ENCODE results near the gene FFAR3. TPM values are rescaled to one million over a fixed set of nuclear protein-coding genes. Genes with fewer than 3 reads are reported as not detected.
"Not testable (repeated sequence)": the region's sequence is repeated elsewhere in the genome, so short reads cannot be mapped to it uniquely, and the experiment has no call there.

Gene FFAR3
- total RNA-seq, 2 experiments from 2014 or later, result 4.9 to 5.3 TPM

- H3K4me1 Mint-ChIP-seq (ENCODE audit: low read depth), result peaks cover 7% of the 10 kb centered on the region
- intact Hi-C loops (cut with micrococcal nuclease), result no loop called here
- peaks cover 5% of the 10 kb centered on the region for H3K9me3 Mint-ChIP-seq
- no peak for DNase-seq
- H3K36me3 Mint-ChIP-seq (ENCODE audit: low read depth), result no peaks in the 10 kb centered on the region
- H3K27ac Mint-ChIP-seq, result no peak overlapping the region
- no peak overlapping the region for H3K4me3 Mint-ChIP-seq
- CTCF ChIA-PET, result no interaction called here
- peaks cover 10% of the 10 kb centered on the region for H3K27me3 Mint-ChIP-seq (ENCODE audit: low read depth)
Measured at GRCh38 chr19:35373492-35373891, 15.2 kb downstream of the FFAR3 start.

DNA sequence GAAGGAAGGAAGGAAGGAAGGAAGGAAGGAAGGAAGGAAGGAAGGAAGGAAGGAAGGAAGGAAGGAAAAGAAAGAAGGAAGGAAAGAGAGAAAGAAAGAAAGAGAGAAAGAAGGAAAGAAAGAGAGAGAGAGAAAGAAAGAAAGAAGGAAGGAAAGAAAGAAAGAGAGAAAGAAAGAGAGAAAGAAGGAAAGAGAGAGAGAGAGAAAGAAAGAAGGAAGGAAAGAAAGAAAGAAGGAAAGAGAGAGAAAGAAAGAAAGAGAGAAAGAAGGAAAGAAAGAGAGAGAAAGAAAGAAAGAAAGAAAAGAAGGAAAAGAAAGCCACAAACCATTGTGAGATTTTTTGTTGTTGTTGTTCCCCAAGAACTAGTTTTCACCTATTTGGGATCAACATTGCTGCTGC is 15.8 kb downstream of the FFAR3 start:
- DNase-seq; H3K4me1 Mint-ChIP-seq (ENCODE audit: low read depth); H3K27ac Mint-ChIP-seq; H3K9me3 Mint-ChIP-seq; H3K36me3 Mint-ChIP-seq (ENCODE audit: low read depth); H3K4me3 Mint-ChIP-seq; intact Hi-C loops (cut with micrococcal nuclease): not testable (repeated sequence)
- CTCF ChIA-PET, result interaction anchor here (0.7 to 1.1 kb wide), 2 partner anchors 23 to 121 kb away, joined by 3 to 4 read pairs; no protein-coding TSS in a partner anchor
- peaks cover 10% of the 10 kb centered on the region for H3K27me3 Mint-ChIP-seq (ENCODE audit: low read depth)

DNA sequence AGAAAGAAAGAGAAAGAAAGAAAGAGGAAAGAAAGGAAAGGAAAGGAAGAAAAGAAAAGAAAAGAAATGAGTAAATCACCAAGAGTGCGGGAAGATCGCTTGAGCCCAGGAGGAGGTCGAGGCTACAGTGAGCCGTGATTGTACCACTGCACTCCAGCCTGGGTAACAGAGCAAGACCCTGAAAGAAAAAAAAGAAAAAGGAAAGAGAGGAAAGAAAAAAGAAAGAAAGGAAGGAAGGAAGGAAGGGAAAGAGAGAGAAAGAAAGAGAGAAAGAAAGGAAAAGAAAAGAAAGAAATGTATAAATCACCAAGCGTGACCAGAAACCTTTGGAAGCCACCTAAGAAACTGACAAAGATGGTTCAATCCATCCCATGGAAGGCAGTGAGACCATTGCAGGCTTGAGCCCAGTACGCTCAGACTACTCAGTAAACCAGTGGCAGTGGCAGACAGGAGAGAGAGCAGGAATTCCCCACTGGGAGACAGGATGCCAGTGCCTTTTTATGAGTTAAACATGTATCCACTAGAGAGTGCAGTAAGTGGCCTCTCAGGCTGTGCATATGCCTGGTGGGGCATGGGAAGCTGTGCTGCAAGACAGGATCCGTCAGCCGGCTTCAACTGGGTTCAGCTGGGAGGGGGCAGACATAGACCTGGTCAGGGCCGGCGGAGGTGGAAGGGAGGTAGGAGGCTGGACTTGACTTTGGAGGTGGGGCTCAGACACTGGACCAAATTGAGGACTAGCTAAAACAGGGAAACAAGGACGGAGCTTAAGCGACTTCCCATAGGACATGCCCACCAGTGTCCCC is 17.4 kb downstream of the FFAR3 start:
- peaks cover 8% of the 10 kb centered on the region for H3K27me3 Mint-ChIP-seq (ENCODE audit: low read depth)
- H3K27ac Mint-ChIP-seq, result no peak overlapping the region
- no peaks in the 10 kb centered on the region for H3K9me3 Mint-ChIP-seq
- H3K36me3 Mint-ChIP-seq (ENCODE audit: low read depth), result no peaks in the 10 kb centered on the region
- DNase-seq, result no peak
- H3K4me1 Mint-ChIP-seq (ENCODE audit: low read depth), result peaks cover 7% of the 10 kb centered on the region
- intact Hi-C loops (cut with micrococcal nuclease), result no loop called here
- no peak overlapping the region for H3K4me3 Mint-ChIP-seq
- CTCF ChIA-PET, result interaction anchor here (0.8 kb wide), 1 partner anchor 23 kb away, joined by 3 read pairs; no protein-coding TSS in a partner anchor

- Mint-ChIP-seq H3K4me1 (ENCODE audit: low read depth) (peaks cover 7% of the 10 kb centered on the region), H3K27me3 (ENCODE audit: low read depth) (peaks cover 11% of the 10 kb centered on the region), H3K36me3 (ENCODE audit: low read depth) (no peaks in the 10 kb centered on the region), H3K9me3 (no peaks in the 10 kb centered on the region), H3K4me3 (no peak overlapping the region), H3K27ac (no peak overlapping the region)
- DNase-seq, result no peak
- CTCF ChIA-PET, result interaction anchor here (0.6 to 1.6 kb wide), 3 partner anchors 22 to 218 kb away, joined by 3 to 6 read pairs (median 4); no protein-coding TSS in a partner anchor
- intact Hi-C loops (cut with micrococcal nuclease), result no loop called here
Measured at GRCh38 chr19:35377656-35378055, 19.4 kb downstream of the FFAR3 start.

- intact Hi-C loops (cut with micrococcal nuclease), result no loop called here
- CTCF ChIA-PET, result interaction anchor here (1.6 kb wide), 1 partner anchor 24 kb away, joined by 6 read pairs; no protein-coding TSS in a partner anchor
- H3K27ac Mint-ChIP-seq, result no peak overlapping the region
- DNase-seq, result no peak
- H3K4me3 Mint-ChIP-seq, result no peak overlapping the region
- no peaks in the 10 kb centered on the region for H3K36me3 Mint-ChIP-seq (ENCODE audit: low read depth)
- peaks cover 11% of the 10 kb centered on the region for H3K27me3 Mint-ChIP-seq (ENCODE audit: low read depth)
- H3K9me3 Mint-ChIP-seq, result no peaks in the 10 kb centered on the region
- H3K4me1 Mint-ChIP-seq (ENCODE audit: low read depth), result peaks cover 7% of the 10 kb centered on the region
Measured at GRCh38 chr19:35378356-35378755, 20.1 kb downstream of the FFAR3 start.

GRCh38 chr19:35379545-35379944 is 21.3 kb downstream of the FFAR3 start:
- H3K4me1 Mint-ChIP-seq (ENCODE audit: low read depth); intact Hi-C loops (cut with micrococcal nuclease); H3K9me3 Mint-ChIP-seq; H3K4me3 Mint-ChIP-seq; H3K36me3 Mint-ChIP-seq (ENCODE audit: low read depth); H3K27ac Mint-ChIP-seq; DNase-seq: not testable (repeated sequence)
- peaks cover 13% of the 10 kb centered on the region for H3K27me3 Mint-ChIP-seq (ENCODE audit: low read depth)
- CTCF ChIA-PET, result interaction anchor here (1.6 kb wide), 1 partner anchor 169 kb away, joined by 5 read pairs; no protein-coding TSS in a partner anchor

GRCh38 chr19:35379992-35380391 is 21.7 kb downstream of the FFAR3 start:
- Mint-ChIP-seq H3K27ac (no peak overlapping the region), H3K36me3 (ENCODE audit: low read depth) (peaks cover 2% of the 10 kb centered on the region), H3K9me3 (peaks cover 2% of the 10 kb centered on the region), H3K4me3 (no peak overlapping the region), H3K27me3 (ENCODE audit: low read depth) (peaks cover 16% of the 10 kb centered on the region), H3K4me1 (ENCODE audit: low read depth) (peaks cover 7% of the 10 kb centered on the region)
- CTCF ChIA-PET, result interaction anchor here (1.6 kb wide), 1 partner anchor 168 kb away, joined by 5 read pairs; no protein-coding TSS in a partner anchor
- intact Hi-C loops (cut with micrococcal nuclease), result no loop called here
- DNase-seq, result no peak

- H3K27ac Mint-ChIP-seq, result no peak overlapping the region
- H3K27me3 Mint-ChIP-seq (ENCODE audit: low read depth), result peaks cover 13% of the 10 kb centered on the region
- DNase-seq, result no peak
- intact Hi-C loops (cut with micrococcal nuclease), result no loop called here
- no peak overlapping the region for H3K4me3 Mint-ChIP-seq
- peaks cover 3% of the 10 kb centered on the region for H3K4me1 Mint-ChIP-seq (ENCODE audit: low read depth)
- H3K36me3 Mint-ChIP-seq (ENCODE audit: low read depth), result peaks cover 2% of the 10 kb centered on the region
- CTCF ChIA-PET, result interaction anchor here (1.6 kb wide), 1 partner anchor 168 kb away, joined by 5 read pairs; no protein-coding TSS in a partner anchor
- H3K9me3 Mint-ChIP-seq, result peaks cover 2% of the 10 kb centered on the region
Measured at GRCh38 chr19:35380450-35381124, 22.3 kb downstream of the FFAR3 start.

- DNase-seq, result no peak
- CTCF ChIA-PET, result no interaction called here
- intact Hi-C loops (cut with micrococcal nuclease), result no loop called here
Measured at GRCh38 chr19:35381318-35381717, 23.1 kb downstream of the FFAR3 start.

DNA sequence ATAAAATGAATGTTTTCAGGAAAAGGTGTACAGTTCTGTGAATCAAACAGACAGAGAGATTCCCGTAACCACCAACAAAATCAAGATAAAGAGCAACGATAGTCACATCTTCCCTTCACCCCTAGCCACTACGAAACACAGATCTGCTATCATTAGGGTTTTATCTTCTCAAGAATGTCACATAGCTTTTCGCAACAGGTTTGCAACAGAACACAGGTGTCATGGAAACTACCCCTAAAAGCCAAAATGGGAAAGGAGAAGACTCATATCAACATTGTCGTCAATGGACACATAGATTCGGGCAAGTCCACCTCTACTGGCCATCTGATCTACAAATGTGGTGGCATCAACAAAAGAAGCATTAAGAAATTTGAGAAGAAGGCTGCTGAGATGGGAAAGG is 23.7 kb downstream of the FFAR3 start:
- H3K36me3 Mint-ChIP-seq (ENCODE audit: low read depth), result peaks cover 2% of the 10 kb centered on the region
- peaks cover 3% of the 10 kb centered on the region for H3K4me1 Mint-ChIP-seq (ENCODE audit: low read depth)
- peaks cover 4% of the 10 kb centered on the region for H3K9me3 Mint-ChIP-seq
- H3K4me3 Mint-ChIP-seq, result no peak overlapping the region
- CTCF ChIA-PET, result no interaction called here
- no peak for DNase-seq
- intact Hi-C loops (cut with micrococcal nuclease), result no loop called here
- peaks cover 10% of the 10 kb centered on the region for H3K27me3 Mint-ChIP-seq (ENCODE audit: low read depth)
- no peak overlapping the region for H3K27ac Mint-ChIP-seq

More at GRCh38 chr19:35381318-35381717, 23.1 kb downstream of the FFAR3 start:
- no peak overlapping the region for H3K4me3 Mint-ChIP-seq
- H3K4me1 Mint-ChIP-seq (ENCODE audit: low read depth), result peaks cover 3% of the 10 kb centered on the region
- peaks cover 2% of the 10 kb centered on the region for H3K9me3 Mint-ChIP-seq
- no peak overlapping the region for H3K27ac Mint-ChIP-seq
- H3K36me3 Mint-ChIP-seq (ENCODE audit: low read depth), result peaks cover 2% of the 10 kb centered on the region
- peaks cover 10% of the 10 kb centered on the region for H3K27me3 Mint-ChIP-seq (ENCODE audit: low read depth)

DNA sequence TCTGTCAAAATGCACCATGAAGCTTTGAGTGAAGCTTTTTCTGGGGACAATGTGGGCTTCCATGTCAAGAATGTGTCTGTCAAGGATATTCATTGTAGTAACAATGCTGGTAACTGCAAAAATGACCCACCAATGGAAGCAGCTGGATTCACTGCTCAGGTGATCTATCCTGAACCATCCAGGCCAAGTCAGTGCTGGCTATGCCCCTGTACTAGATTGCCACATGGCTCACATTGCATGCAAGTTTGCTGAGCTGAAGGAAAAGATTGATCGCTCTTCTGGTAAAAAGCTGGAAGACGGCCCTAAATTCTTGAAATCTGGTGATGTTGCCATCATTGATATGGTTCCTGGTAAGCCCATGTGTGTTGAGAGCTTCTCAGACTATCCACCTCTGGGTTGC is 25.3 kb downstream of the FFAR3 start:
- intact Hi-C loops (cut with micrococcal nuclease), result no loop called here
- CTCF ChIA-PET, result no interaction called here
- no peak overlapping the region for H3K27ac Mint-ChIP-seq

GRCh38 chr19:35388277-35389054 is 30.2 kb downstream of the FFAR3 start:
- H3K4me1 Mint-ChIP-seq (ENCODE audit: low read depth), result no peaks in the 10 kb centered on the region
- CTCF ChIA-PET, result interaction anchor here (1.1 kb wide), 1 partner anchor 107 kb away, joined by 4 read pairs; no protein-coding TSS in a partner anchor
- intact Hi-C loops (cut with micrococcal nuclease), result no loop called here

More for the DNA sequence above, 25.3 kb downstream of the FFAR3 start:
- DNase-seq, result no peak
- no peak overlapping the region for H3K4me3 Mint-ChIP-seq
- peaks cover 2% of the 10 kb centered on the region for H3K36me3 Mint-ChIP-seq (ENCODE audit: low read depth)
- no peaks in the 10 kb centered on the region for H3K4me1 Mint-ChIP-seq (ENCODE audit: low read depth)
- H3K9me3 Mint-ChIP-seq, result peaks cover 4% of the 10 kb centered on the region
- peaks cover 9% of the 10 kb centered on the region for H3K27me3 Mint-ChIP-seq (ENCODE audit: low read depth)

More at GRCh38 chr19:35388277-35389054, 30.2 kb downstream of the FFAR3 start:
- peaks cover 4% of the 10 kb centered on the region for H3K9me3 Mint-ChIP-seq
- no peak overlapping the region for H3K4me3 Mint-ChIP-seq
- H3K27me3 Mint-ChIP-seq (ENCODE audit: low read depth), result peaks cover 4% of the 10 kb centered on the region
- no peak for DNase-seq
- H3K36me3 Mint-ChIP-seq (ENCODE audit: low read depth), result peaks cover 2% of the 10 kb centered on the region
- H3K27ac Mint-ChIP-seq, result no peak overlapping the region
